Stimulated activated CD4-positive, alpha-beta T cell treated with anti-CD3 and anti-CD28 coated beads, Interleukin-1b, Interleukin-23, amount 100 ng/mL, for 1 hour (primary cell): Measurements from ENCODE around the gene SMLR1.

Experiments used
- DNase-seq, 2 donors: peaks; one replicate each; pipeline ENCODE4 v3.0.0-alpha.2; 2020; ENCODE audit warnings: low read depth in 2 of 2

The SMLR1 gene

GRCh38 chr6:130851026-130851425, 23.8 kb downstream of the SMLR1 start:
- DNase-seq: no peak

GRCh38 chr6:130852844-130853554, 25.8 kb downstream of the SMLR1 start:
- no peak for DNase-seq

GRCh38 chr6:130853555-130854183, 26.5 kb downstream of the SMLR1 start:
- DNase-seq: no peak

DNA sequence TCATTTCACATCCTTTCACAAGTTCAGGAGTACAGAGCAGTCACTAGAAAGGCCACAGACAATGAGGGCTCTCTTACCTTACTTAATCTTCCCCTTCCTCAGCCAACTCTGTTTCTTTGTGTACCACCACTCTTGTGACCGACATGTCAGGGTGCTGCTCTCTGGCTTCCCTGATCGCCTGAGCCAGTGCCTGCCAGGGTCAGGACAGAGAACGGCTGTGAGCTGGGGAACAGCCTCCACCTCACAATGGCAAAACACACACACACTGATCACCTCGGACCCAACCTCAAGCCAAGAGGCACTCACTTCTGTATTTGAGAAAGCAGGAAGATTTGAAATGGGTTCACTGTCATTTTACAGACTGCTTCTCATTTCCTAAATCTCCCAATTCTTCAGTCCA, 30.8 kb downstream of the SMLR1 start:
- no peak for DNase-seq

GRCh38 chr6:130858498-130859160, 31.4 kb downstream of the SMLR1 start:
- DNase-seq: no peak

- DNase-seq: no peak
These were observed 32.1 kb downstream of the SMLR1 start for GRCh38 chr6:130859161-130859867.

DNA sequence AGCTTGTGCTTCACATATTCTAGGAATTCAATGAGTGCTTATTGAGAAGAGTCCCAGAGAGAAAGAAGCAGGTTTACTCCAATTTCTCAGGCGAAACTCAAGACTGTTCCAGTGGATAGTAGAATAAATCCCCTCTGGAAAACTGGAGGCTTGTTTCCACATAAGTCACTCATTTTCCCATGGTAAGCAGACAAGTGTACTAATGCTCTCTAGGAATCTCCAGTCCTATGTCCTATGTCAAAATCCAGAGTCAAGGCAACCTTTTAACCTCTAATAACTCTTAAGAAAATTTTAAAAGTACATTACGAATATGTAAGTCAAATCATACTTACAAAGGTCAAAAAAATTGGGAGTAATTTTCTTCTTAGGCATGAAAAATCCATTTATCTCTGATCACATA, 35.2 kb downstream of the SMLR1 start:
- no peak for DNase-seq

- DNase-seq: no peak
These were observed 36.4 kb downstream of the SMLR1 start for GRCh38 chr6:130863415-130864230.

DNA sequence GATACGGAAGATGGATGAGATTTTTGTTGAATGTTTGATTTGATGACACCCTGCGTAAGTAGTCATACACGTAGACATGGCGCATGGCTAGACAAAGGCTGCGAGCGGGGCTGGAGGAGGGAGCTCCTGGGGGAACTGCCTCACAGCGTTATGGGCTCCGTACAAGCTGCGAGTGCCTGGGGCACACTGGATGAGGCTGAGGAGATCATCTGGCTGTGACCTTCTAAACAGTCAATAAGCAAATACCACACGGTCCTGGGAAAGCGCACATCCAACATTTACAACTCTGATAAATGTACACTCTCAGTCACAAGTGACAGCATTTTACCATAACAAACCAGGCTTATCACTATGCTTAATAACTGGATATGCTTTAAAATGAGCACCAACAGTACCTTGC, 37.1 kb downstream of the SMLR1 start:
- no peak for DNase-seq

- DNase-seq: no peak
These were observed 38.6 kb downstream of the SMLR1 start for GRCh38 chr6:130865793-130866192.

DNA sequence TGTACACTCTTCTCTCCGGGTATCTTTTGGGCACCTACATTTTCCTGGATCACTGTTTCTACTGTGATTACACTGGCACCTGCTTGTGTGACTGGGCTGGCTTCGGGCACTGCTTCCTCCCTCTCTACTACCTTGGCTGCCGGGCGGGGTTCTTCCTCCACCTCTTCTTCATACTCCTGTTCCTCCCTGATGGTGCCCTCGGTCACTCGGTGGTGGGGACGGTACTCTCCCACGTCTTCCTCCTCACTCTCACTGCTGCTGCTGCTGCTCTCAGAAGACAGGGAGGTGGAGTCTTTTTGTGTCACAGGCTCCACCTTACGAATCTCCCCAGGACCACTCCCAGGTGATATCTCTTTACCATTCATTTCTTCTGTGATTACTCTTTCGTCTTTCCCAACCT, 42.5 kb downstream of the SMLR1 start:
- no peak for DNase-seq

- no peak for DNase-seq
These were observed 43.1 kb downstream of the SMLR1 start for GRCh38 chr6:130870179-130870880.

- peak; percentile 29 to 50 for DNase-seq
These were observed 45.3 kb downstream of the SMLR1 start for GRCh38 chr6:130872250-130873095.

- no peak for DNase-seq
These were observed 46.5 kb downstream of the SMLR1 start for GRCh38 chr6:130873746-130874145.

- no peak for DNase-seq
These were observed 52.6 kb downstream of the SMLR1 start for GRCh38 chr6:130879826-130880225.

DNA sequence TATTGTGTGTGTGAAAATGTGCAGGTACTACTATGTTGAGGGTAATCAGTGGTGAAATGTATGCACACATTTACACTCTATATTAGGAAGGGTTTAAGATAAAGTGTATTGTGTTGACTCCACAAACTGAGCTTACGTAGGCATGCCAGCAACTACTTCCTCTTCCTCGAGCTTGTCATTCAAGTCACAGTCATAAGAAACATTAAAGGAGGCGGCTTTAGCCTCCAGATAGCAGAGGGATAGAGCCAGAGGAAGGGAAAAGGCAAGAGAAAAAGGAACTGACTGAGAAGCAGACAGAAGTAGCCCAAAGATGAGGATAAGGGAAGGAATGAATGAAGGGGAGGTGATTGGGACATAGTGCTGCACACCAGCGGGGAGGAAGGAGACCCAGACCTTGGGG, 55.2 kb downstream of the SMLR1 start:
- DNase-seq: no peak

- peak; percentile 48 to 57 for DNase-seq
These were observed 58.4 kb downstream of the SMLR1 start for GRCh38 chr6:130885392-130886192.
